GM19351 (cell line): ENCODE measurements around the gene IPO8.
"Not testable (repeated sequence)": the region's sequence is repeated elsewhere in the genome, so short reads cannot be mapped to it uniquely, and the experiment has no call there.

Source experiments
- ATAC-seq: cut with Tn5 transposase; IDR thresholded peaks from one replicate; pipeline ENCODE4 v1.9.1; 2021; ENCODE audit warnings: mild to moderate bottlenecking, moderate library complexity; ENCODE audit not compliant: unreplicated experiment

The IPO8 gene

GRCh38 chr12:30610718-30611117 is 85.0 kb downstream of the IPO8 start:
- no peak for ATAC-seq

- ATAC-seq, result not testable (repeated sequence)
Observed at GRCh38 chr12:30609819-30610218, 85.8 kb downstream of the IPO8 start.

- ATAC-seq, result not testable (repeated sequence)
Observed at GRCh38 chr12:30604302-30604701, 91.4 kb downstream of the IPO8 start.

GRCh38 chr12:30603129-30603528 is 92.5 kb downstream of the IPO8 start:
- no peak for ATAC-seq

GRCh38 chr12:30602678-30603077 is 93.0 kb downstream of the IPO8 start:
- no peak for ATAC-seq

GRCh38 chr12:30599608-30600007 is 96.1 kb downstream of the IPO8 start:
- ATAC-seq, result no peak

- no peak for ATAC-seq
Observed at GRCh38 chr12:30598889-30599288, 96.8 kb downstream of the IPO8 start.

- ATAC-seq, result no peak
Observed at GRCh38 chr12:30595742-30596141, 99.9 kb downstream of the IPO8 start.

GRCh38 chr12:30594509-30594908 is 101.2 kb downstream of the IPO8 start:
- ATAC-seq, result no peak

GRCh38 chr12:30588572-30588971 is 107.1 kb downstream of the IPO8 start:
- ATAC-seq, result not testable (repeated sequence)

GRCh38 chr12:30587782-30588181 is 107.9 kb downstream of the IPO8 start:
- no peak for ATAC-seq

GRCh38 chr12:30585877-30586276 is 109.8 kb downstream of the IPO8 start:
- ATAC-seq, result no peak

GRCh38 chr12:30582943-30583342 is 112.7 kb downstream of the IPO8 start:
- no peak for ATAC-seq

- no peak for ATAC-seq
Observed at GRCh38 chr12:30580344-30580743, 115.3 kb downstream of the IPO8 start.
